NT2/D1 (cell line): ENCODE results near the gene CTBP2.

ENCODE experiments used
- SUZ12 ChIP-seq: IDR thresholded peaks from 2 replicates; pipeline ENCODE4 v1.6.1; 2011; ENCODE audit not compliant: insufficient read length, insufficient read depth; ENCODE audit errors: extremely low read depth
- YY1 ChIP-seq: IDR thresholded peaks from 2 replicates; pipeline ENCODE4 v1.6.1; 2011; ENCODE audit not compliant: insufficient read length, insufficient read depth
- ZNF274 ChIP-seq: IDR thresholded peaks from 2 replicates; pipeline ENCODE4 v1.6.1; 2011; ENCODE audit warnings: mild to moderate bottlenecking, low read depth, low read length

- TF ChIP-seq SUZ12 (no peak), YY1 (no peak), ZNF274 (no peak)
Observed at GRCh38 chr10:125129076-125129458, 31.3 kb downstream of the CTBP2 start.
